OCI-LY3 (cell line): ENCODE results near the gene INHBA.

Experiments used
- H2AFZ ChIP-seq: fragments of 200-600, 300-600 bp; shearing (Covaris generic); 2 replicates; pipeline ENCODE4 v1.6.0; 2014; ENCODE audit warnings: antibody characterized with exemption, low read depth, low read length
- H3K27ac ChIP-seq: fragments of 200-600, 300-600 bp; sonication (generic); 2 replicates; pipeline ENCODE4 v1.5.1; 2014; ENCODE audit warnings: mild to moderate bottlenecking, low read length, moderate library complexity, mixed read lengths
- H3K27me3 ChIP-seq: fragments of 200-600, 300-600 bp; sonication (generic); 2 replicates; pipeline ENCODE4 v1.6.1; 2014; ENCODE audit warnings: low read depth, low read length, mixed read lengths
- H3K36me3 ChIP-seq: fragments of 200-600, 300-600 bp; sonication (generic); replicated peaks from 2 replicates; pipeline ENCODE3; 2014; ENCODE audit warnings: low read depth, low read length, mixed read lengths
- H3K4me1 ChIP-seq: fragments of 300-600, 200-600 bp; sonication (generic); 2 replicates; pipeline ENCODE4 v1.6.1; 2014; ENCODE audit warnings: low read length, mixed read lengths
- H3K4me2 ChIP-seq: fragments of 200-600, 300-600 bp; sonication (generic); 2 replicates; pipeline ENCODE4 v1.6.1; 2014; ENCODE audit warnings: low read length, mixed read lengths
- H3K4me3 ChIP-seq: fragments of 300-600, 200-600 bp; sonication (generic); 2 replicates; pipeline ENCODE4 v1.5.1; 2014; ENCODE audit warnings: antibody characterized with exemption, mild to moderate bottlenecking, low read length, moderate library complexity
- H3K79me2 ChIP-seq: fragments of 300-600, 200-600 bp; shearing (Covaris generic); 2 replicates; pipeline ENCODE4 v1.6.1; 2014; ENCODE audit warnings: mild to moderate bottlenecking, low read length, mixed read lengths
- H3K9ac ChIP-seq: fragments of 300-600, 200-600 bp; shearing (Covaris generic); 2 replicates; pipeline ENCODE4 v1.6.0; 2014; ENCODE audit warnings: mild to moderate bottlenecking, low read length, moderate library complexity
- H3K9me3 ChIP-seq: fragments of 200-600, 300-600 bp; shearing (Covaris generic); 2 replicates; pipeline ENCODE4 v1.6.1; 2014; ENCODE audit warnings: low read length, mixed read lengths; ENCODE audit not compliant: insufficient read depth
- H4K20me1 ChIP-seq: fragments of 200-600, 300-600 bp; sonication (generic); 2 replicates; pipeline ENCODE4 v1.6.1; 2016; ENCODE audit warnings: low read length, mixed read lengths; ENCODE audit not compliant: insufficient read depth
- EZH2phosphoT487 ChIP-seq: fragments of 200-600 bp; shearing (Covaris generic); IDR thresholded peaks from 2 replicates; pipeline ENCODE4 v1.6.1; 2018; ENCODE audit warnings: antibody characterized with exemption, mixed run types, low read depth
- TF ChIP-seq, protein P1 (sequence below): fragments of 200-600, 300-600 bp; sonication (generic); IDR thresholded peaks from 2 replicates; pipeline ENCODE4 v1.5.1; 2014; ENCODE audit warnings: antibody characterized with exemption, low read length, low read depth

Gene INHBA

DNA sequence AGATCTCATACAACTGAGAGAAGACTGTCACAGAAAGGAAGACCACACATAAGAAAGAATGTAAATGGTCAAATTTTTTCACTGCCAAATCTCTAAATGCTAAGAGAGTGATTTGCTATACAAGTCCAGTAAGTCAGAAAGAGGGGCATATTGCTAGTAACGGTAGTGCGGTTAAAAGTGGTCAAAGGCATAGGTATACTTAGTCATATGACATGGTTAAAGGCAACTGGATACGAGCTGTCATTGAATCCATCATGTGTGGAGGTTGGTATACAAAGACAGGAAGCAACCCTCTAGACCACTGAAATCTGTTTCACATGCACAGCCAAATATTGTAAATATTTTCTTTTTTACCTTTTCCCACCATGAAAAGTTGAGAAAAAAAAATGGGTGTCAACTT lies 4.8 kb downstream of the INHBA start:
- TF ChIP-seq EZH2phosphoT487, result no peak
- TF ChIP-seq, protein P1, sequence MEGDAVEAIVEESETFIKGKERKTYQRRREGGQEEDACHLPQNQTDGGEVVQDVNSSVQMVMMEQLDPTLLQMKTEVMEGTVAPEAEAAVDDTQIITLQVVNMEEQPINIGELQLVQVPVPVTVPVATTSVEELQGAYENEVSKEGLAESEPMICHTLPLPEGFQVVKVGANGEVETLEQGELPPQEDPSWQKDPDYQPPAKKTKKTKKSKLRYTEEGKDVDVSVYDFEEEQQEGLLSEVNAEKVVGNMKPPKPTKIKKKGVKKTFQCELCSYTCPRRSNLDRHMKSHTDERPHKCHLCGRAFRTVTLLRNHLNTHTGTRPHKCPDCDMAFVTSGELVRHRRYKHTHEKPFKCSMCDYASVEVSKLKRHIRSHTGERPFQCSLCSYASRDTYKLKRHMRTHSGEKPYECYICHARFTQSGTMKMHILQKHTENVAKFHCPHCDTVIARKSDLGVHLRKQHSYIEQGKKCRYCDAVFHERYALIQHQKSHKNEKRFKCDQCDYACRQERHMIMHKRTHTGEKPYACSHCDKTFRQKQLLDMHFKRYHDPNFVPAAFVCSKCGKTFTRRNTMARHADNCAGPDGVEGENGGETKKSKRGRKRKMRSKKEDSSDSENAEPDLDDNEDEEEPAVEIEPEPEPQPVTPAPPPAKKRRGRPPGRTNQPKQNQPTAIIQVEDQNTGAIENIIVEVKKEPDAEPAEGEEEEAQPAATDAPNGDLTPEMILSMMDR, result no peak
- Histone ChIP-seq H3K4me3 (no peak overlapping the region), H2AFZ (no peak overlapping the region), H3K9ac (no peak overlapping the region), H3K27me3 (peaks cover 19% of the 10 kb centered on the region), H3K79me2 (no peaks in the 10 kb centered on the region), H3K36me3 (no peaks in the 10 kb centered on the region), H3K4me2 (no peak overlapping the region), H4K20me1 (no peaks in the 10 kb centered on the region), H3K9me3 (no peaks in the 10 kb centered on the region), H3K27ac (no peak overlapping the region), H3K4me1 (peaks cover 26% of the 10 kb centered on the region)

- H3K4me3 ChIP-seq, result no peak overlapping the region
These were observed 6.5 kb downstream of the INHBA start for GRCh38 chr7:41696323-41696916.

GRCh38 chr7:41695661-41696322 lies 7.1 kb downstream of the INHBA start:
- Histone ChIP-seq H3K36me3 (no peaks in the 10 kb centered on the region), H3K27ac (no peak overlapping the region), H3K27me3 (no peaks in the 10 kb centered on the region), H4K20me1 (no peaks in the 10 kb centered on the region), H3K79me2 (no peaks in the 10 kb centered on the region), H3K4me1 (peaks cover 41% of the 10 kb centered on the region), H3K4me2 (no peak overlapping the region), H3K9me3 (no peaks in the 10 kb centered on the region), H3K9ac (no peak overlapping the region), H3K4me3 (no peak overlapping the region), H2AFZ (no peak overlapping the region)
- TF ChIP-seq, protein P1, result no peak
- TF ChIP-seq EZH2phosphoT487, result no peak

More at GRCh38 chr7:41696323-41696916, 6.5 kb downstream of the INHBA start:
- Histone ChIP-seq H3K36me3 (no peaks in the 10 kb centered on the region), H3K79me2 (no peaks in the 10 kb centered on the region), H3K27me3 (peaks cover 5% of the 10 kb centered on the region; the same call in 1 of the 2 replicates), H4K20me1 (no peaks in the 10 kb centered on the region), H3K9ac (no peak overlapping the region), H3K4me1 (peaks cover 43% of the 10 kb centered on the region), H3K9me3 (no peaks in the 10 kb centered on the region), H2AFZ (no peak overlapping the region), H3K27ac (no peak overlapping the region), H3K4me2 (no peak overlapping the region)
- TF ChIP-seq EZH2phosphoT487, result no peak
- TF ChIP-seq, protein P1, result peak; percentile 49

DNA sequence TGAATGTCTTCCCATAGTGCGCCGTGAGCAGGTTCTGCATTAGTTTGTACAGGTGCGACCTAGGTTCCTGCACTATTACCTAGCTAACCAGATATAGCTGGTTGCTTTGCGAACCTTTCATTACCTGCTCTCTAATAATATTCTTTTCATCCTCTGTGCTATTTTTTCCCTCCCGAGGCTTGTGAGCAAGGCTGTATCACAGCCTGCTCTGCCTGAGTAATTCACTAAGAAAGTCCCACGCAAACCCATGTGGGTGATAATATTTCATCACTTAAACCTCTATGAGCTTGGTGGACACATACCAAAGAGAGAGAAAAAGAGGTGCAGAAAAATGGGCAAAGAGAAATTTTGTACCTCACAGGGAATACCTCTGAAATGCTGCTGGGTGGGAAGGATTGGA lies 8.4 kb downstream of the INHBA start:
- no peak overlapping the region for H3K9ac ChIP-seq
- peak overlapping the region; percentile 69 for H3K27ac ChIP-seq
- H3K79me2 ChIP-seq, result no peaks in the 10 kb centered on the region
- peak overlapping the region; percentile 52; the same call in 1 of the 2 replicates for H3K4me3 ChIP-seq
- H3K4me2 ChIP-seq, result peak overlapping the region; percentile 70
- H3K9me3 ChIP-seq, result no peaks in the 10 kb centered on the region
- no peaks in the 10 kb centered on the region for H3K27me3 ChIP-seq
- TF ChIP-seq, protein P1, result no peak
- TF ChIP-seq EZH2phosphoT487, result no peak
- no peak overlapping the region for H2AFZ ChIP-seq
- no peaks in the 10 kb centered on the region for H3K36me3 ChIP-seq
- peaks cover 41% of the 10 kb centered on the region for H3K4me1 ChIP-seq
- H4K20me1 ChIP-seq, result no peaks in the 10 kb centered on the region
